Sigmoid colon (tissue), 7 donors: ENCODE results near the gene MAPT. TPM values are rescaled to one million over a fixed set of nuclear protein-coding genes. Genes with fewer than 3 reads are reported as not detected.

Source experiments
- DNase-seq: peaks from one replicate; pipeline ENCODE4 v3.0.0-alpha.2; 2019
- H3K27ac ChIP-seq, 4 donors: fragments of 200-600 bp; sonication (generic); one replicate each; pipeline ENCODE4 v1.5.1; 2016 to 2019; ENCODE audit warnings: mild to moderate bottlenecking in 1 of 4
- H3K27me3 ChIP-seq, 3 donors: fragments of 200-600 bp; sonication (generic); one replicate each; pipeline ENCODE4 v1.5.1; 2019; ENCODE audit warnings: mild to moderate bottlenecking in 1 of 3
- H3K36me3 ChIP-seq, 4 donors: fragments of 200-600 bp; sonication (generic); one replicate each; pipeline ENCODE4 v1.5.1; 2016 to 2019
- H3K4me1 ChIP-seq, 4 donors: fragments of 200-600 bp; sonication (generic); one replicate each; pipeline ENCODE4 v1.5.1; 2017 to 2019
- H3K4me3 ChIP-seq, 4 donors: fragments of 200-600 bp; sonication (generic); one replicate each; pipeline ENCODE4 v1.5.1; 2017 to 2019; ENCODE audit warnings: mild to moderate bottlenecking in 2 of 4, moderate library complexity in 1 of 4
- H3K9me3 ChIP-seq, 4 donors: fragments of 200-600 bp in 3 of 4; sonication (generic) in 3 of 4; one replicate each; pipeline versions ENCODE4 v1.5.1 to v1.6.1; 2013 to 2019
- CTCF ChIP-seq, 4 experiments: fragments of 450-650 bp in 3 of 4; fragments of 200-600 bp in 1 of 4; IDR thresholded peaks; one replicate each; pipeline ENCODE4 v1.5.1; 2016 to 2019; ENCODE audit warnings: antibody characterized with exemption in 4 of 4, mild to moderate bottlenecking in 3 of 4, moderate library complexity in 2 of 4
- EP300 ChIP-seq, 4 donors: sonication (generic); formaldehyde crosslinking; IDR thresholded peaks; one replicate each; pipeline ENCODE4 v1.6.1; 2017; ENCODE audit warnings: antibody characterized with exemption in 4 of 4
- POLR2A ChIP-seq, 2 donors: fragments of 450-650 bp; IDR thresholded peaks; one replicate each; pipeline ENCODE4 v1.6.1; 2016; ENCODE audit warnings: antibody characterized with exemption in 2 of 2, mild to moderate bottlenecking in 2 of 2, moderate library complexity in 2 of 2
- POLR2AphosphoS5 ChIP-seq, 4 donors: sonication (generic); formaldehyde crosslinking; IDR thresholded peaks; one replicate each; pipeline ENCODE4 v1.6.1; 2017; ENCODE audit warnings: antibody characterized with exemption in 4 of 4
- WGBS, 2 donors: extraction: QIAGEN DNeasy Blood & Tissue Kit; methylation state at CpG; one replicate each; pipeline ENCODE4 v1.1.7; 2013; 5-methylcytosine and 5-hydroxymethylcytosine counted together
- intact Hi-C: fragments of 100-400 bp; cut with DNase I; formaldehyde crosslinking; loops from one replicate; pipeline ENCODE4 v1.15.1; 2023
- polyA plus RNA-seq, 3 donors: library from polyadenylated mRNA; stranded (reverse); fragments of 200-250 nt; gene quantifications; one replicate each; pipeline ENCODE4 v1.2.3, GENCODE V29; 2013
- total RNA-seq, 4 donors: library from RNA; depleted of rRNA; stranded (reverse); fragments of >200 nt; gene quantifications; one replicate each; pipeline ENCODE4 v1.1.0, GENCODE V29; 2016
- donor health status: healthy with polysubstance abuse.
- donor health status: Bipolar disorder and iron deficiency.
- donor health status: healthy.

The MAPT gene
- total and polyA plus RNA-seq, 7 donors: 0.60 to 20.5 (median 10.9) TPM; not detected in 1

- Histone ChIP-seq H3K4me1 (peaks cover 0 to 10% (median 4%) of the 10 kb centered on the region in 4 donors), H3K4me3 (no peak overlapping the region), H3K9me3 (no peaks in the 10 kb centered on the region), H3K27ac (no peak overlapping the region), H3K27me3 (no peaks in the 10 kb centered on the region), H3K36me3 (peaks cover 32 to 83% (median 51%) of the 10 kb centered on the region in 4 donors)
- no peak for DNase-seq
- no peak for TF ChIP-seq EP300 (IDR thresholded peaks at IDR 0.05)
- no peak for TF ChIP-seq POLR2AphosphoS5 (IDR thresholded peaks at IDR 0.05)
- TF ChIP-seq POLR2A (IDR thresholded peaks at IDR 0.05): no peak
- no peak for TF ChIP-seq CTCF (IDR thresholded peaks at IDR 0.05)
- 96 to 97% methylated on average over 16 of the region's 16 CpGs for WGBS, 2 donors
- intact Hi-C loops: no loop called here
These were observed 137.1 kb downstream of the MAPT start for GRCh38 chr17:46031440-46031839.

GRCh38 chr17:46031920-46032319, 137.6 kb downstream of the MAPT start:
- intact Hi-C loops: no loop called here
- TF ChIP-seq EP300 (IDR thresholded peaks at IDR 0.05) (no peak), POLR2AphosphoS5 (IDR thresholded peaks at IDR 0.05) (peak in 1 of 4 donors; percentile 9)
- Histone ChIP-seq H3K27ac (no peak overlapping the region), H3K4me1 (peaks cover 0 to 10% (median 4%) of the 10 kb centered on the region in 4 donors), H3K27me3 (no peaks in the 10 kb centered on the region), H3K9me3 (no peaks in the 10 kb centered on the region), H3K4me3 (no peak overlapping the region), H3K36me3 (peaks cover 32 to 83% (median 54%) of the 10 kb centered on the region in 4 donors)
- no peak for DNase-seq
- 87 to 88% methylated on average over 8 of the region's 8 CpGs for WGBS, 2 donors

- no peak for DNase-seq
- H3K4me3 ChIP-seq: no peak overlapping the region
- WGBS, 2 donors: 96 to 97% methylated on average over 11 of the region's 11 CpGs
- H3K4me1 ChIP-seq: peaks cover 0 to 8% (median 3%) of the 10 kb centered on the region in 4 donors
- no peaks in the 10 kb centered on the region for H3K27me3 ChIP-seq
- TF ChIP-seq EP300 (IDR thresholded peaks at IDR 0.05) (no peak), POLR2AphosphoS5 (IDR thresholded peaks at IDR 0.05) (peak in 1 of 4 donors; percentile 13), POLR2A (IDR thresholded peaks at IDR 0.05) (no peak), CTCF (IDR thresholded peaks at IDR 0.05) (no peak)
- intact Hi-C loops: no loop called here
- H3K9me3 ChIP-seq: no peaks in the 10 kb centered on the region
- H3K27ac ChIP-seq: no peak overlapping the region
- H3K36me3 ChIP-seq: peaks cover 41 to 89% (median 63%) of the 10 kb centered on the region in 4 donors
These were observed 138.6 kb downstream of the MAPT start for GRCh38 chr17:46032909-46033308.

GRCh38 chr17:46033392-46033791, 139.0 kb downstream of the MAPT start:
- Histone ChIP-seq H3K9me3 (no peaks in the 10 kb centered on the region), H3K4me1 (peaks cover 0 to 8% (median 3%) of the 10 kb centered on the region in 4 donors), H3K36me3 (peaks cover 46 to 94% (median 68%) of the 10 kb centered on the region in 4 donors), H3K27me3 (no peaks in the 10 kb centered on the region), H3K27ac (no peak overlapping the region), H3K4me3 (no peak overlapping the region)
- TF ChIP-seq EP300 (IDR thresholded peaks at IDR 0.05) (no peak), POLR2A (IDR thresholded peaks at IDR 0.05) (no peak), POLR2AphosphoS5 (IDR thresholded peaks at IDR 0.05) (no peak), CTCF (IDR thresholded peaks at IDR 0.05) (no peak)
- 95% methylated on average over 3 of the region's 3 CpGs for WGBS, 2 donors
- DNase-seq: no peak
- intact Hi-C loops: no loop called here

GRCh38 chr17:46035112-46035818, 140.9 kb downstream of the MAPT start:
- peaks cover 0 to 23% (median 14%) of the 10 kb centered on the region in 4 donors for H3K4me1 ChIP-seq
- TF ChIP-seq EP300 (IDR thresholded peaks at IDR 0.05) (no peak), CTCF (IDR thresholded peaks at IDR 0.05) (no peak), POLR2A (IDR thresholded peaks at IDR 0.05) (no peak), POLR2AphosphoS5 (IDR thresholded peaks at IDR 0.05) (no peak)
- no peak overlapping the region for H3K4me3 ChIP-seq
- intact Hi-C loops: no loop called here
- H3K27me3 ChIP-seq: no peaks in the 10 kb centered on the region
- WGBS, 2 donors: 55 to 74% methylated on average over 3 of the region's 3 CpGs
- DNase-seq: no peak
- H3K36me3 ChIP-seq: peaks cover 46 to 94% (median 78%) of the 10 kb centered on the region in 4 donors
- no peaks in the 10 kb centered on the region for H3K9me3 ChIP-seq
- no peak overlapping the region for H3K27ac ChIP-seq
